NCI-H2171 (cell line): ENCODE results near the gene LY9.
"Not testable (repeated sequence)": the region's sequence is repeated elsewhere in the genome, so short reads cannot be mapped to it uniquely, and the experiment has no call there.

Experiments
- DNase-seq: peaks from one replicate; lab custom pipeline; 2025; lab: John Stamatoyannopoulos, UW

The LY9 gene

DNA sequence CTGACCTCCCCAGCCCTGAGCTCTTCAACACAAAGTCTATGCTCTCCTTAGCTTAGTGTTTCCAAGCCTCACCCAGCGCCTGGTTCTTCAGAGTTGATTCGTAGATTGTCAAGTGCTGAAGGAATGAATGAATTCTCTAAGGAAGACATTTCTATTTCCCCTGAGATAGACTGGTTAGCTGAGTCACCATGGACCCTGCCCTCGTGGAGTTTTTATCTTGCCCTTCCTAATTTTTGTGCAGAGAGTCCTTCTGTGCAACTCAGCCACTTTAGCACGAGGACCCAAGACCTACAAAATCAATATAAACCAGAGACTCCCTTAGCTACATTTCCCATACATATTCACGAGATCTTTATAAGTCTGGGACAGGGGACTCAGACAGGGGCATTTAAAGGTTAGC is 69.4 kb downstream of the LY9 start:
- no peak for DNase-seq

DNA sequence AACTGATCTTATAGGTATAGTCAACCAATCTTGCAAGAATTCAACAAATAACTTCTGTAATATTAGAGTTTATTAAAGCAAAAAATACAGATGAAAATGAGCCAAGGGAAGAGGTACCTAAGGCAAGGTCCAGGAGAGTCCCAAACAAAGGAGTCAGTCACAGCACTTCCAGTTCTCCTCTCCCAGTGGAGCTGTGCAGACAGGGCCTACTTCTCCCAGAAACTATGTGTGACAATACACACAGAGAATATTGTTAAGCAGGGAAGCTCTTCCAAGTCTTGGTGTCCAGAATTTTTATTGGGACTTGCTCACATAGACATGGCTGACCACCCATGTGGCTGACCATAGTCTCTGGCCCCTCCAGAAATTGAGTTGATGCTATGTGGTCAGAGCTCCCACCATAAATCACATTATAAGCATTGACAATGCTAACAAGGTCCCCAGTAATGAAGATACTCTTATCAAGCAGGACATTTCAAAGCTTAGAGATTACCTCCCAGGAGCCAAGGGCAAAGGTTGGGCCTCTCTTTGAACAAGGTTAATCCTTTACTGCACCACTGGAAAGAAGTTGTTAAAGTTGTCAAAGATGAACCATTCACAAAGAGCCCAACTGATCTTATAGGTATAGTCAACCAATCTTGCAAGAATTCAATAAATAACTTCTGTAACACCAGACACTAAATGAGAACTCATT is 70.2 kb downstream of the LY9 start:
- DNase-seq, result no peak

DNA sequence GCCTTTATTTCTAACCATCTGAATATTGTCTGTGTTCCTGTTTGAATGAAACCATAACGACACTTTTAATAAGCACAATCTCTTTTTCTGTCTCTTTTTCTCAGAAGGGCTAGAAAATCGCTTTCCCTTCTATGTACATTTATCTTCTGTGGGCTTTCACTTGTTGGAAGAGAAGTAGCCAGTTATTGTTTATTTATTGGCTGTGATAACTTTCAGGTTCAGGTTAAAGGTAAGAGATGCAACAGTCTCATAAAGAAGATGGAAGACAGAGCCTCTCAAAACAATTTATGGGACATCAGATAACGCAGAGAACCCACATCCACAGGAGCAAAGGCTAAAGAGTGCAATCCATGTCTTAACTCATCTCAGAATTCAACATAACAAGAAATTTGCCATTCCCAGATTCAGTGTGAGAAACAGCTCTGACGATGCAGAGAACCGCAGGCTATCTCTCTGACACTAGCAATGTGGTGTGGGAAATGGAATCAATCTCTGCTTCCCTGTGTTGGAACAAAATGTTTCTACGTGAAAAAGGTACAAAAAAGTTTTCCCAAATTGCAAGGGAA is 70.8 kb downstream of the LY9 start:
- DNase-seq, result no peak

DNA sequence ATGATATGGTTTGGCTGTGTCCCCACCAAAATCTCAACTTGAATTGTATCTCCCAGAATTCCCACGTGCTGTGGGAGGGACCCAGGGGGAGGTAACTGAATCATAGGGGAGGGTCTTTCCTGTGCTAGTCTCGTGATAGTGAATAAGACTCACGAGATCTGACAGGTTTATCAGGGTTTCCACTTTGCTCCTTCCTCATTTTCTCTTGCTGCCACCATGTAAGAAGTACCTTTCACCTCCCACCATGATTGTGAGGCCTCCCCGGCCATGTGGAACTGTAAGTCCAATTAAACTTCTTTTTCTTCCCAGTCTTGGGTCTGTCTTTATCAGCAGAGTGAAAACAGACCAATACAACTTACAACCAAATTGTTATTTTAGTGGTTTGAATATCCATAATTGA is 71.7 kb downstream of the LY9 start:
- not testable (repeated sequence) for DNase-seq

DNA sequence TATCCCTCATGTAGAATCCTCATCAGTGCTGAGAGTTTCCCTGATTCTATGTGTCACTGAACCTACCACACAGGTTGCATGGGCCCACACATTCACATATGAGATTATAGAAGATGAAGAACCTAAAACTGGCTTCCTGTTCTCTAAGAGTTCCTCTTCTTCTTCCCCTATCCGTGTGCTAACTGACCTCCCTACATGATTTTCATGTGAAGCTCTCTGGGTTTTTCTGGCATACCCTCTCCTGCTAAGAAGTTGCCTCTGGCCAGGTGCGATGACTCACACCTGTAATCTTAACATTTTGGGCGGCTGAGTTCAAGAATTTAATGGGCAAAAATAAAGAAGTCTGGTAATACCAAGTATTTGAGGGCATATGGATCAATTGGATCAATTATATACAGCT is 72.2 kb downstream of the LY9 start:
- DNase-seq, result no peak

DNA sequence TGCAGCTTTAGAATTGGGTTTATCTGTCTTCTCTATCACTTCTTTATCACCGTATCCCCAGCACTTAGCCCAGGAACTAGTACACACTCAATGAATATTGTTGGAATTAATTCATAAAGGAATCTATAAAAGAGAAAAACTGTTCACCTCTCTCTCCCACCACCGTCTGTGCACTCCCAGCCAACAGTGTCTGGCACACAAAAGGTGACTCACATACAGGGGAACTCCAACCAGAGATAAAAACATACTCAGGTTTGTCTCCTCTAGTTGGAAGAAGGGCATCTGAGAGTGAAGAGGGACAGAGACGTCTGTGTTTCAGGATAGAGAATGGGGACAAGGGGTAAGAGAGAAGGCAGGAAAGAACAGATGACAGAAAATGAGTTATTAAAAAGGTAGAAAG is 79.0 kb downstream of the LY9 start:
- DNase-seq, result no peak

DNA sequence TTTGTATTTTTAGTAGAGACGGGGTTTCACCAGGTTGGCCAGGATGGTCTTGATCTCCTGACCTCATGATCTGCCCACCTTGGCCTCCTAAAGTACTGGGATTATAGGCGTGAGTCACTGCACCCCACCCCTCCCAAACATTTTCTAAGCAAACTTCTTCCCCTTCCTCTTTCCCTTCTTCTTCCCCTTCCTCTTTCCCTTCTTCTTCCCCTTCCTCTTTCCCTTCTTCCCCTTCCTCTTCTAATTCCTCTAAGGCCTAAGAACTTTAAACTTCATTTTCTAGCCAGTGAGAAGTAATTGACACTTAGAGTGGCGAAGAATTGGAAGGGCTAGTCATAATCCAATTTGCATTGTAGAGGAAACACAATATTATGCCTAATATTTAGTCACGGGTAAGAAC is 79.6 kb downstream of the LY9 start:
- not testable (repeated sequence) for DNase-seq

DNA sequence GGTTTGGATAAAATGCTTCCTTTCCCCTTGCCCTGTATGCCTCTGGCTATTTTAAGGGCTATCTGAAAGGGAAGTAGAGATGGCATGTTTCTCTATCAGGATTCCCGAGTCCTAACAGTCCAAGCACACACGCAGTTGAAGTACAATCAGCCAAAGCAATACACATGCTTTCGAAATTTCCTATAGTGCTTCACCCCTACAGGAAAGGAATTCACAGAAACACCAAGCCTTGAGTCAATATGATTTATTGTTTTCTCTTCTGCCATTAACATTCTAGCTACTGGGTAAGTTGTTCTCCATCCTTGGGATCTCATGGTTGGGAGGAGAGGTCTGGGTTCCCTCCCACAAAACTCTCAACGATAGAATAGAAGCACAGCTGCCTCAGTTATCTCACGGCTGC is 80.3 kb downstream of the LY9 start:
- DNase-seq, result no peak

DNA sequence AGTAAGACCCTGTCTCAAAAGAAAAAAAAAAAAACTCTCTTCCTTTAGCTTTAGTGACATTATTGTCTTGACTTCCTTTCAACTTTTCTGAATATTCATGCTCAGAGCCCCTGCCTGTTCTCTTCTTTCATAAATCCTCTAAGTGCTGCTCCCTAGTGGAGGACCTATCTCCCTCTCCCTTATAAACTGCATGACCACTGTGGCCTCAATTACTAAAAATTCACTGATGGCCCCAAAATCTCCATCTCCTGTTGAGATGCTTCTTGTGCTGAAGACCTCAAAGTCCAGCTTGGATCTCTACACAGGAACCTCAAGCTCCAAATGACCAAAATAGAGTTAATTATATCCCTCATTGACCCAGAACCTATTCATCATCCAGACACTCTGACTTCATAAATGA is 81.2 kb downstream of the LY9 start:
- DNase-seq, result no peak
